ENCODE results near the gene PYGM. TPM values are rescaled to one million over a fixed set of nuclear protein-coding genes. Genes with fewer than 3 reads are reported as not detected.
A peak's percentile ranks its signal among the peaks of the same experiment; 100 is the strongest.

Gene PYGM
- total RNA-seq, 4 donors from 2014 or later = 0.11 to 2.0 (median 0.44) TPM

GRCh38 chr11:64758330-64759079 is 1.3 kb downstream of the PYGM start:
- H3K4me3 ChIP-seq (ENCODE audit: low read depth, poor library complexity, severe bottlenecking) = no peak overlapping the region
- DNase-seq (ENCODE audit: low spot score in 2 of 2) = no peak
- WGBS, 2 donors = 84 to 85% methylated on average over 13 to 15 of the region's 15 CpGs
- intact Hi-C loops (cut with DNase I; ENCODE audit: low total_unique reads) = no loop called here
- TF ChIP-seq POLR2A (IDR thresholded peaks at IDR 0.05) = no peak
- TF ChIP-seq, protein P1, sequence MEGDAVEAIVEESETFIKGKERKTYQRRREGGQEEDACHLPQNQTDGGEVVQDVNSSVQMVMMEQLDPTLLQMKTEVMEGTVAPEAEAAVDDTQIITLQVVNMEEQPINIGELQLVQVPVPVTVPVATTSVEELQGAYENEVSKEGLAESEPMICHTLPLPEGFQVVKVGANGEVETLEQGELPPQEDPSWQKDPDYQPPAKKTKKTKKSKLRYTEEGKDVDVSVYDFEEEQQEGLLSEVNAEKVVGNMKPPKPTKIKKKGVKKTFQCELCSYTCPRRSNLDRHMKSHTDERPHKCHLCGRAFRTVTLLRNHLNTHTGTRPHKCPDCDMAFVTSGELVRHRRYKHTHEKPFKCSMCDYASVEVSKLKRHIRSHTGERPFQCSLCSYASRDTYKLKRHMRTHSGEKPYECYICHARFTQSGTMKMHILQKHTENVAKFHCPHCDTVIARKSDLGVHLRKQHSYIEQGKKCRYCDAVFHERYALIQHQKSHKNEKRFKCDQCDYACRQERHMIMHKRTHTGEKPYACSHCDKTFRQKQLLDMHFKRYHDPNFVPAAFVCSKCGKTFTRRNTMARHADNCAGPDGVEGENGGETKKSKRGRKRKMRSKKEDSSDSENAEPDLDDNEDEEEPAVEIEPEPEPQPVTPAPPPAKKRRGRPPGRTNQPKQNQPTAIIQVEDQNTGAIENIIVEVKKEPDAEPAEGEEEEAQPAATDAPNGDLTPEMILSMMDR (IDR thresholded peaks at IDR 0.05) = no peak

GRCh38 chr11:64757549-64758329 is 2.0 kb downstream of the PYGM start:
- WGBS, 2 donors = 85 to 90% methylated on average over 17 to 18 of the region's 19 CpGs
- H3K4me3 ChIP-seq (ENCODE audit: low read depth, poor library complexity, severe bottlenecking) = no peak overlapping the region
- no peak for TF ChIP-seq POLR2A (IDR thresholded peaks at IDR 0.05)
- TF ChIP-seq, protein P1 (IDR thresholded peaks at IDR 0.05) = no peak
- peak in 1 of 2 donors; percentile 83 for DNase-seq (ENCODE audit: low spot score in 2 of 2)
- intact Hi-C loops (cut with DNase I; ENCODE audit: low total_unique reads) = no loop called here

DNA sequence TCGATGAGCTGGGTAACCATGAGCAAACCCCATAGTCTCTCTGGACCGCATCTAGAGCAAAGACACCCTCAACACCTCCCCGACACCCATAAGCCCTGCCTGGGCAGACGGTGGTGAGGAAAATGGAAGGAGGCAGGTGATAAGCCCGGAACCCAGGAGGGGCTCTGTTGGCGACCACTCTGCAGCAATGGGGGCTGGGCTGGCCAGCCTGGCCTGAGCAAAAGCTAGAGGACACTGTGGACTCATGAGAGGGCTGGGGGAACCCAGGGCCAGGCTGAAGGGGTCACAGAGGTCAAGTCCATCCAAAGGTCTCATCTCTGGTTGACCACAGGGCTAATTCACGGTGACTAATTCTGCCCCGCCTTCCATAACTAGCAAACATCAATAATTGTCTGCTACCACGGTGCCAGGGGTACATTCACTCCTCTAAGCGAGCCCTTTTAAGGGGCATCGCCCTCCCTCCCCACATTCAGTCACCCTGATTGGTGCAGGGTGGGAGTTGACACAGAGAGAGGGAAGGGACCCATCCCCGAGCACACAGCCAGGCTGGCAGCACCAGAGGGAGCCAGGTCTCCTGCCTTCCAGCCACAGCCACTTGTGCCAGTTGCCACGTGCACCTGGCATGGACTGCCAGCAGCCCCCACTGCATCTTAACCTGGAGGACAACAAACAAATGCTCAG is 4.0 kb downstream of the PYGM start:
- TF ChIP-seq, protein P1 (IDR thresholded peaks at IDR 0.05) = no peak
- TF ChIP-seq POLR2A (IDR thresholded peaks at IDR 0.05) = no peak
- H3K4me3 ChIP-seq (ENCODE audit: low read depth, poor library complexity, severe bottlenecking) = no peak overlapping the region
- 83 to 86% methylated on average over 13 of the region's 13 CpGs for WGBS, 2 donors
- intact Hi-C loops (cut with DNase I; ENCODE audit: low total_unique reads) = no loop called here
- DNase-seq (ENCODE audit: low spot score in 2 of 2) = no peak

- WGBS, 2 donors = 90 to 91% methylated on average over 18 to 21 of the region's 21 CpGs
- no peak overlapping the region for H3K4me3 ChIP-seq (ENCODE audit: low read depth, poor library complexity, severe bottlenecking)
- intact Hi-C loops (cut with DNase I; ENCODE audit: low total_unique reads) = no loop called here
- TF ChIP-seq, protein P1 (IDR thresholded peaks at IDR 0.05) = no peak
- no peak for TF ChIP-seq POLR2A (IDR thresholded peaks at IDR 0.05)
- DNase-seq (ENCODE audit: low spot score in 2 of 2) = no peak
Observed at GRCh38 chr11:64754919-64755662, 4.7 kb downstream of the PYGM start.

DNA sequence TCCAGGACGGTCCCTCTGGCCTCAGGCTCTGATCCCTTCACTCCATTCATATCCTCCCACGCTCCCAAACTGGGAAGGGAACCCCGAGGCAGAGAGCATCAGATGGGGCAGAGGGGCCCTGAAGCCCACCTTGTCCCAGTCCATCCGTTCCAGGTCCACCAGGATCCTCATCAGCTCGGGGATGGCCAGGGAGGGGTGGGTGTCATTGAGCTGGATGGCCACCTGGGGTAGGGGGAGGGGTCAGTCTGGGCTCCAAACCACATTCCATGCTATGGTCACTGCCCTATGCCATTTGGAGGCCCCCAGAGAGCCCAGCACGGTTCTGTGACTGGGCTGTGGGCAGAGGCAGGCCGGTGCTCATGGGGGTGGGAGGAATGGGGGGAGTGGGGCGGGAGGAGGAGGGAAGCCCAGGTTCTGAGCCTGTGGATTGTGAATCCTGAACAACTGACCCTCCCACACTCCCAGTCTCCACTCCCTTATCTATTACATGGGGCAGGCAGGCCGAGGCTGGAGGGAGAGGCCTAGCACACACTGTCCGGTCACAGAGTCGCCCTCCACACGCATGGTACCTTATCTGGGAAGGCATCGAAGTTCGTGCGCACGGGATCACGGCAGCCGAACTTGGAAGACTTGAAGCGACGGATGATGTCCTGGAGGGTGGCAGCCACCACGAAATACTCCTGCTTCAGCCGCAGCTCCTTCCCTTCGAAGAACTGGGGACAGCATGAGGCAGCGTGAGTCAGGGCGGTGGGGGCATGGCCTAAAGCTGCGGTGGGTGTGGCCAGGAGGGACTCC is 5.5 kb downstream of the PYGM start:
- no peak for DNase-seq (ENCODE audit: low spot score in 2 of 2)
- WGBS, 2 donors = 88 to 89% methylated on average over 26 of the region's 26 CpGs
- H3K4me3 ChIP-seq (ENCODE audit: low read depth, poor library complexity, severe bottlenecking) = no peak overlapping the region
- intact Hi-C loops (cut with DNase I; ENCODE audit: low total_unique reads) = no loop called here
- TF ChIP-seq, protein P1 (IDR thresholded peaks at IDR 0.05) = no peak
- TF ChIP-seq POLR2A (IDR thresholded peaks at IDR 0.05) = no peak

All from lower leg skin (tissue), 4 donors.